Cardiac fibroblast (primary cell): ENCODE data around the gene KCNQ1OT1.

ENCODE experiments used
- DNase-seq, 2 donors: peaks; one replicate each; pipeline versions ENCODE4 v3.0.0 to v3.0.0-alpha.2; 2010; ENCODE audit warnings: low read depth in 2 of 2
- H3K4me3 ChIP-seq, 2 donors: replicated peaks in 1 of 2; 1 replicate in 1 of 2; 2 replicates in 1 of 2; pipeline ENCODE4 v1.5.1; 2011; ENCODE audit warnings: low read depth in 2 of 2, low read length in 2 of 2, mild to moderate bottlenecking in 2 of 2, moderate library complexity in 1 of 2
- CTCF ChIP-seq: IDR thresholded peaks from one replicate; pipeline ENCODE4 v1.5.1; 2011; ENCODE audit warnings: low read depth, mild to moderate bottlenecking, low read length, inconsistent platforms

The KCNQ1OT1 gene

GRCh38 chr11:2714463-2714800 is 14.6 kb upstream of the KCNQ1OT1 start:
- no peak for TF ChIP-seq CTCF
- no peak for DNase-seq

GRCh38 chr11:2713661-2714462 is 14.1 kb upstream of the KCNQ1OT1 start:
- no peak overlapping the region for H3K4me3 ChIP-seq
- no peak for TF ChIP-seq CTCF
- no peak for DNase-seq

More at GRCh38 chr11:2714463-2714800, 14.6 kb upstream of the KCNQ1OT1 start:
- H3K4me3 ChIP-seq: no peak overlapping the region

- DNase-seq: no peak
- no peak for TF ChIP-seq CTCF
- H3K4me3 ChIP-seq: no peak overlapping the region
Observed at GRCh38 chr11:2713094-2713493, 13.3 kb upstream of the KCNQ1OT1 start.

GRCh38 chr11:2711161-2711560 is 11.4 kb upstream of the KCNQ1OT1 start:
- no peak overlapping the region for H3K4me3 ChIP-seq
- DNase-seq: no peak
- TF ChIP-seq CTCF: no peak

- TF ChIP-seq CTCF: no peak
- peak; percentile 20 to 97 for DNase-seq
- H3K4me3 ChIP-seq: no peak overlapping the region
Observed at GRCh38 chr11:2709429-2709828, 9.6 kb upstream of the KCNQ1OT1 start.

- no peak for TF ChIP-seq CTCF
- H3K4me3 ChIP-seq: no peak overlapping the region
- DNase-seq: peak in 1 of 2 donors; percentile 81
Observed at GRCh38 chr11:2708757-2709281, 9.0 kb upstream of the KCNQ1OT1 start.
